Dendritic cell treated with granulocyte-macrophage colony-stimulating factor and Interleukin-4, amounts not matched to agents 40 ng/mL and 50 ng/mL, for 4 days (primary cell): ENCODE results near the gene NAT16.

ENCODE experiments used
- H3K27ac Mint-ChIP-seq: one replicate; pipeline ENCODE4 v1.8.0; 2022; ENCODE audit warnings: mild to moderate bottlenecking, mixed read lengths
- H3K27me3 Mint-ChIP-seq: one replicate; pipeline ENCODE4 v1.8.0; 2022; ENCODE audit warnings: mild to moderate bottlenecking, mixed read lengths
- H3K36me3 Mint-ChIP-seq: one replicate; pipeline ENCODE4 v1.8.0; 2022; ENCODE audit warnings: low read depth, mixed read lengths
- H3K4me1 Mint-ChIP-seq: one replicate; pipeline ENCODE4 v1.8.0; 2022; ENCODE audit warnings: low read depth, mixed read lengths
- H3K4me3 Mint-ChIP-seq: one replicate; pipeline ENCODE4 v1.8.0; 2022; ENCODE audit warnings: mild to moderate bottlenecking, moderate library complexity, mixed read lengths
- H3K9me3 Mint-ChIP-seq: one replicate; pipeline ENCODE4 v1.8.0; 2022; ENCODE audit warnings: mixed read lengths
- intact Hi-C: fragments of 100-400 bp; cut with micrococcal nuclease; formaldehyde crosslinking; loops from one replicate; pipeline ENCODE4 v1.15.0; 2022

The NAT16 gene

DNA sequence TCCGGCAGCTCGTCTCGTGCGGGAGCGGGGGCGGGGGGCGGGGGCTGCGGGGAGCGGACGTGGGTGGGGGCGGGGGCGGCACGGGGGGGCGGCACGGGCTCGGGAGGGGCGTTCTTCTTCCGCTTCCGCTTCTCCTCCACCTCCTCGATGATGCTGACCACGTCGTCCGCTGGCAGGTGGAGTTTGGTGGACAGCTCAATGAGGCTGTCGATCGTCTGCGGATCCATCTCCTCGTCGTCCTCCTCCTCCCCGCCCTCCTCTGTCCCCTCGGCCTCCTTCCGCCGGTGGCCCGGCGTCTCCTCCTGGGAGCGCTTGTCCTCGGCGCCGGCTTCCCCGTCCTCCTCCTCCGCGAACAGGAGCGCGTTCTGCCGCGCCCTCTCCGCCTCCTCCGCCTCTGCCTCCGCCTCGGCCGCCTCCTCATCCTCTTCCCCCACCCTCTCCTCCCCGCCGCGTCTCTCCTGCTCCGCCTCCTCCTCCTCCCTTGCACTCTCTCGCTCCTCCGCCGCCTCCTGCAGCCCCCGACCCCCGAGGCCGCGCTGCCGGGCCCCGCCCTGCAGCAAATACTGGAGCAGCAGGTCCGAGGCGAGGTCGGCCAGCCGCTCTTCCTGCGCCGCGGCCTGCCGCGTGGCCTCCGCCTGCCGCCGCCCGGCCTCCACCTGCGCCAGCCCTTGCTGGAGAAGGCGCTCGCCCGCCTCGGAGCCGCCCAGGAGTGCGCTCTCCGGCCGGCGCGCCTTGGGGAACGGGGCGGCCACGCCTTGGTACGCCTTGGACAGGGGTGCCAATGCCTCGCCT, 16.6 kb downstream of the NAT16 start:
- Mint-ChIP-seq H3K4me3 (peak overlapping the region; percentile 68), H3K27me3 (peaks cover 73% of the 10 kb centered on the region), H3K9me3 (no peaks in the 10 kb centered on the region), H3K36me3 (peaks cover 33% of the 10 kb centered on the region), H3K27ac (no peak overlapping the region), H3K4me1 (peaks cover 33% of the 10 kb centered on the region)
- intact Hi-C loops, result no loop called here

DNA sequence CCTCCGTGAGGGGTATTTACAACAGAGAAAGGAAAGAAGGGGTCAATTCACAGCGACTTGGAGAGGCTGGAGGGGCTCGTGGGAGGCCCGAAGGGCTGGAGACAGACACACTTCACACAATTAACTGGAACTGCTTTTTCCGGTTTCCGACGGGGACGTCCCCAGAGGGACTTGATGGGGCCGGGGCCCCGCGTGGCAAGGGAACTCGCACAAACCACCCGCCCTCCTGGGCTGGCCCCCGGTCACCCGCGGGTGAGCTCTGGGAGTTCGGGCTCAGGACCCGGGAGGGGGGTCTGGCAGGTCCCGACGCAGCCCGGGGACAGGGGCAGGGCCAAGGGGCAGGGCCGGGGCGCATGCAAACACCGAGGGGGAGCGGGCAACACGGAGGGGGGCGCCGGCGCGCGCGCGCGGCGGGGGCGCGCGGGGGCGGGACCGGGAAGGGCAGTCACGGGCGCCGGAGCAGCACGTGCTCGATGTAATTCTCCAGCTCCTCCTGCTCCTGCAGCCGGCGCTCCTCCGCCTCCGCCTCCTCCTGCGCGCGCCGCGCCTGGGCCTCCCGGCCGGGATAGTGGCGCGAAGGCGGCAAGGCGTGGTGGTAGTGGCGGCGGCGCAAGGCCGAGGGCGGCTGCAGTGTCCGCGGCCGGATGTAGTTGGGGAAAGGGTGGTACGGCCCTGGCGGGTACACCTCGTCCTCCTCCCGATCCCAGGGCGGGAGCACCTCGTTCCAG, 17.4 kb downstream of the NAT16 start:
- intact Hi-C loops, result no loop called here
- peaks cover 30% of the 10 kb centered on the region for H3K4me1 Mint-ChIP-seq
- H3K36me3 Mint-ChIP-seq, result peaks cover 38% of the 10 kb centered on the region
- H3K27ac Mint-ChIP-seq, result no peak overlapping the region
- peaks cover 66% of the 10 kb centered on the region for H3K27me3 Mint-ChIP-seq
- no peaks in the 10 kb centered on the region for H3K9me3 Mint-ChIP-seq
- peak overlapping the region; percentile 64 for H3K4me3 Mint-ChIP-seq

DNA sequence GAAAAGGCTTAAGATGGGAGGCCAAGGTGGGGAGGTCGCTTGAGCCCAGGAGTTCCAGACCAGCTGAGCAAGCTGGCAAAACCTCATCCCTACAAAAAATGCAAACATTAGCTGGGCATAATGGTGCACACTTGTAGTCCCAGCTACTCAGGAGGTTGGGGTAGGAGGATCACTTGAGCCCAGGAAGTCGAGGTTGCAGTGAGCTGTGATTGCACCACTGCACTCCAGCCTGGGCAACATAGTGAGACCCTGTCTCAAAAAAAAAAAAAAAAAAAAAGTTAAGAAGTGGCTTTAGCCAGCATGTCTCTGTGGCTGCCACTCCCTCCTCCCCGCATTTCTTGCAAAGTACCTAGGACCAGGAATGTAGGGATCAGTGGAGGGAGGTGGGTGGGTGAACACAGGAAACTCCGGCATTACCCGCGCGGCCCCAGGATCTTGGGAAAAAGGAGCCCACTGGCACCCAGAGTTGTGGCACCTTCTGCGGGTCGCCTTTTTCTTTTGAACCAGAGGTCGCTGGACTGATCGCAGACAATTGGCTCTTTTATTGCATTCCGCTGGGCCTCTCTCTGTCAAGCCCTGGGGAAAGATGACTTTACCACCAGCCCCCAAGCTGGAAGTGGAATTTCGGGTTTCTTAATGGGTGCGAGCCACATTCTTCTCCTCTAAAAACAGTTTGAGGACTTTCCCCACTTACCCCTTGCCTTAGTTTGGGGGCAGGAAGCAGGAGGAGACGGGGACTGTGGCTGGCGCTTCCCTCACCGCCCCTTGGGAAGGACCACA, 18.2 kb downstream of the NAT16 start:
- Mint-ChIP-seq H3K9me3 (no peaks in the 10 kb centered on the region), H3K36me3 (peaks cover 46% of the 10 kb centered on the region), H3K4me1 (peaks cover 24% of the 10 kb centered on the region), H3K4me3 (peak overlapping the region; percentile 64), H3K27ac (no peak overlapping the region), H3K27me3 (peaks cover 58% of the 10 kb centered on the region)
- intact Hi-C loops, result no loop called here

DNA sequence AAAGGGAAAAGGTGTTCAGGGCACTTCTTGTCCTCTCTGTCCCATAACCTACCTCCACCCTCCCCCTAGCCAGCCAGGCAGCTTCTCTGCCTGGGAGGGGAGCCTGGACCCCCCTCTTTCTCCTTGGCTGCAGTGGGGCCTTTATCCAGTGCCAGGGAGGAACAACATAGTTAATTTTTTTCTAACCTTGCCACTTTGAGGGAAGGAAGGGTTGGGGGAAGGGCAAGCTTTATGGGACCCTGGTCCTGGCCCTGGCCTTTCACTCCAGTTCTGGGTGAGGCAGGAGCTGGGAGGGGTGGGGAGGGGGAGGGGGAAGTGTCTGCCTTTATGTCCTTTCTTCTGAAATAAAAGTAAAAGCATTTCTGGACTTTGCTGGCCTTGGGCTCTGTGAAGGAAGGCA, 19.2 kb downstream of the NAT16 start:
- Mint-ChIP-seq H3K4me3 (no peak overlapping the region), H3K27me3 (peaks cover 48% of the 10 kb centered on the region), H3K36me3 (peaks cover 54% of the 10 kb centered on the region), H3K4me1 (peaks cover 20% of the 10 kb centered on the region), H3K27ac (no peak overlapping the region), H3K9me3 (no peaks in the 10 kb centered on the region)
- intact Hi-C loops, result no loop called here

DNA sequence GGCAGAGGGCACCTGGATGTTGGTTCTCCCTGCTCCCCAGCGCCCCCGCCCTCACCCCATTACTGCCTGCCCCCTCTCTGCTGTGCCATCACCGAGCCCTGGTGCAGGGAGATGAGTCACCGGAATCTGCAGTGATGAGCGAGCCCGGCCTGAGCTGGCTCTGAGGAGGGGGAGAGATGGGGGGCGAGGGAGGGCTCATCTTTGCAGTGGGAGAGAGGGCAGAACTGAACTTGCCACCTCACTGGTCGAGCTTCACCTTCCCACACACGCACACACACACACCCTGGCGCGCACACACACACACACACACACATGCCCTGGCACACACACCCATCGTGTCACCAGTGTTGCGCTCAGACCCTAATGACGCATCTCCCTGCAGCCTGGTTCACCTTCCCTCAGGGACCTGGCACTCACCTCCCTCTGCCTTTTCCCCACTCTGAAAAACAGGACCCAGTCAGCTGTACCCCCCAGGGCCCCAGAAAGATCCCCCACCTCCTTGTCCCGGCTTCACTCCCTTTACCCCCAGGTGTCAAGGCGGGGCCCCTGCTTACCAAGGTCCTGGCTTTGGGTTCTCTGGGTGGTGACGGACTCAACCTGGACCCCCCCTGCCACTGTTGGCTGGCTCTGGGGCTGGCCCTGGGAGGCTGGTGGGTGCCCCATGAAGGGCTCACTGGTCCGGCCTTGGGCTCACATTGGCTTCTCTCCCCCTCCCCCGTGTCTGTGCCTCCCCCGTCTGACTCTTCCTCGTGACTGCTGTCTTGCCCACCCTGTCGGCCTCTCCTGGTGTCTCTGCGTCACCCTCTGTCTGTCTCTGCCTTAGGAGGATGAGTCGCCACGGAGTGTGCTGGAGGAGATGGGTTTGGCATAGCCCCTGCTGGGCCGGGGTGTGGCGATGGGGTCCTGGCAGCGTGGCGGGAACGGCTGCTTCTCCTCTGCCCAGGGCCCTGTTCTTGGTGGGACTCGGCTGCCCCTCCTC, 20.1 kb downstream of the NAT16 start:
- H3K27me3 Mint-ChIP-seq, result peaks cover 39% of the 10 kb centered on the region
- intact Hi-C loops, result no loop called here
- peaks cover 20% of the 10 kb centered on the region for H3K4me1 Mint-ChIP-seq
- no peak overlapping the region for H3K27ac Mint-ChIP-seq
- no peak overlapping the region for H3K4me3 Mint-ChIP-seq
- no peaks in the 10 kb centered on the region for H3K9me3 Mint-ChIP-seq
- peaks cover 54% of the 10 kb centered on the region for H3K36me3 Mint-ChIP-seq

DNA sequence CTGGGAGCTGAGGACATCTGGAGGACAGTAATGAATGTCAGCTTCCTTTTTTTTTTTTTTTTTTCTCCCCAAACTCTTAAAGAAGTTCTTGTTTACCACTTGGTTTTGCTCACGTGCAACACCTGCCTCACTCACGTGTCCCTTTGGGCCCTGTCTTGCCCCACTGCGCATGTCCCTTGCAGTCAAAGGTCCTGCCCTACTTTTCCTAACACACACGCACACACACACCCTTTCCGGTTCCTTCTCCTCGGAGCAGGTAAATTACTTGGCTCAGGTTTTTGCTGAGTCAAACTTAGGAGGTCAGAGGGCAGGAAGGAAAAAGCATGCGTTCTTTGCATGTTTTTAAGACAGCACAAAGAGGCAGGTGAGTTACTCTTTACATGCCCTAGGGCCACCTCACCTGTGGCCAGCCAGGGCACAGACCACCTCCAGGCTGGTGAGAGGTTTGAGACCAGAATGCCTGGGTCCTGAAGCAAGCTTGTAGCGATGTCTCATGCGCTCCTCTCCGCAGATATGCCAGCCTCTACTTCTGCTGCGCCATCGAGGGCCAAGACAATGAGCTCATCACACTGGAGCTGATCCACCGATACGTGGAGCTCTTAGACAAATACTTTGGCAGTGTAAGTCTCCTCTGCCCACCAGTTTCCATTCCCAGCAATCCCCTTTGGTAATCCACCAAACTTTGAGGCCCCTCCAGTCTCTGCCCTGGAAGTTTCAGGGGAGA, 23.1 kb downstream of the NAT16 start:
- H3K36me3 Mint-ChIP-seq, result peaks cover 54% of the 10 kb centered on the region
- intact Hi-C loops, result no loop called here
- peaks cover 27% of the 10 kb centered on the region for H3K27me3 Mint-ChIP-seq
- H3K4me3 Mint-ChIP-seq, result no peak overlapping the region
- H3K4me1 Mint-ChIP-seq, result peaks cover 30% of the 10 kb centered on the region
- no peak overlapping the region for H3K27ac Mint-ChIP-seq
- no peaks in the 10 kb centered on the region for H3K9me3 Mint-ChIP-seq

DNA sequence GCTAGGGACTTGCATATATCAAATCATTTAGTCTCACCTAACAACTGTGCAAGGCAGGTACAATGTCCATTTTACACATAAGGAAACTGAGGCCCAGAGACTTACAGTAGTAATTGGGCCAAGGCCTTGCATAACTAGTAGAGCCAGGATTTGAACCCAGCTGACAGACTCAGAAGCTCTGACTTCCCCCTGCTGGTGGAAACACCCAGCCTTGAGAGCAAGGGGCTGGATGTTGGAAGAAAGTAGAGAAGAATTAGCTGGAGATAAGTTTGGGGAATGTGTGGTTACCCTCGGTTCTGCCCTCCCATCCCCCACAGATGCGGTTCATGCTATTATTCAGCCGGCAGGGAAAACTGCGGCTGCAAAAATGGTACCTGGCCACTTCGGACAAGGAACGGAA, 23.8 kb downstream of the NAT16 start:
- Mint-ChIP-seq H3K9me3 (no peaks in the 10 kb centered on the region), H3K4me1 (peaks cover 30% of the 10 kb centered on the region), H3K27ac (no peak overlapping the region), H3K36me3 (peaks cover 49% of the 10 kb centered on the region), H3K4me3 (no peak overlapping the region), H3K27me3 (peaks cover 22% of the 10 kb centered on the region)
- intact Hi-C loops, result no loop called here

DNA sequence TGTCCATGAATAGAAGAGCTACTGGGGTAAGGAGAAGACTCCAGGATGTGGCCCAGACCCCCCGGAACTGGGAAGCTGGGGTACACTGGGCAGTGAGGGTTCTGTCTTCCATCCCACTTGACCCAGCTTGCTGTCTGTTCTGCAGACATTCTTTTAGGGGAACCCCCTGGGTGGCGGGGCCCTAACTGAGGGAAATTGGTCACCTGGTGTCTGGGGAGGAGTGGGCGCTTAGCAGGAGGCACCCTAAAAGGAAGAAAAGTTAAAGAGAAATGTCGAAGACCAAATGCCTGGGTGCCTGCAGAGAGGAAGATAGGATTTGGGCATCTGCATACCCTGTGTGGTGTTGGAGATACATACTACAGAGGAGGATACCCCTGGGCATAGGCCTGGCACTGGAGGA, 24.8 kb downstream of the NAT16 start:
- H3K36me3 Mint-ChIP-seq, result peaks cover 39% of the 10 kb centered on the region
- H3K4me3 Mint-ChIP-seq, result peak overlapping the region; percentile 78

DNA sequence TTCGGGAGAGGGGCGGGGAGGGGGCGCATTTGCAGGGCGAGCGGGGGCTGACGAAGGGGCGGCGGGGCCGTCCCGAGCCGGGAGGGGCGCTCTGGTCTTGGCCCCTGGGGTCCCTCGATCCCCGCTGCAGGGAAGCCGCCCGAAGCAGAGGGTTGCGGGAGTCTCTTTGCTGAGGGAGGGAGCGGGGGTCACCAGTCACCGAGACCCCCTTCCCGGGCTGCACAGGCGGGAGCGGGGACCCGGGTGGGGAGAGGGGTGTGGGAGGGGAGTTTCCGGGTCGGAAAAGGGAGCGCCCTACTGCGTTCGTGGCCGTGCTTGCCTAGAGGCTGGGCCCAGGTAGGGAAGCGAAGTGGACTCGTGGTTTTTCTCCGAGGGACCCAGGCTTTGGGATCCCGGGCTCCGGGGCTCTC, 25.4 kb downstream of the NAT16 start:
- intact Hi-C loops, result loop anchor here (1.0 kb wide), 1 partner anchor 11 kb away; the partner anchor contains the start of gene VGF
- Mint-ChIP-seq H3K36me3 (peaks cover 33% of the 10 kb centered on the region), H3K4me1 (peaks cover 30% of the 10 kb centered on the region), H3K4me3 (peak overlapping the region; percentile 78), H3K27ac (peak overlapping the region; percentile 50), H3K27me3 (peaks cover 19% of the 10 kb centered on the region), H3K9me3 (no peaks in the 10 kb centered on the region)

More for the DNA sequence above, 24.8 kb downstream of the NAT16 start:
- Mint-ChIP-seq H3K4me1 (peaks cover 30% of the 10 kb centered on the region), H3K9me3 (no peaks in the 10 kb centered on the region), H3K27ac (peak overlapping the region; percentile 50), H3K27me3 (peaks cover 19% of the 10 kb centered on the region)
- intact Hi-C loops, result no loop called here

DNA sequence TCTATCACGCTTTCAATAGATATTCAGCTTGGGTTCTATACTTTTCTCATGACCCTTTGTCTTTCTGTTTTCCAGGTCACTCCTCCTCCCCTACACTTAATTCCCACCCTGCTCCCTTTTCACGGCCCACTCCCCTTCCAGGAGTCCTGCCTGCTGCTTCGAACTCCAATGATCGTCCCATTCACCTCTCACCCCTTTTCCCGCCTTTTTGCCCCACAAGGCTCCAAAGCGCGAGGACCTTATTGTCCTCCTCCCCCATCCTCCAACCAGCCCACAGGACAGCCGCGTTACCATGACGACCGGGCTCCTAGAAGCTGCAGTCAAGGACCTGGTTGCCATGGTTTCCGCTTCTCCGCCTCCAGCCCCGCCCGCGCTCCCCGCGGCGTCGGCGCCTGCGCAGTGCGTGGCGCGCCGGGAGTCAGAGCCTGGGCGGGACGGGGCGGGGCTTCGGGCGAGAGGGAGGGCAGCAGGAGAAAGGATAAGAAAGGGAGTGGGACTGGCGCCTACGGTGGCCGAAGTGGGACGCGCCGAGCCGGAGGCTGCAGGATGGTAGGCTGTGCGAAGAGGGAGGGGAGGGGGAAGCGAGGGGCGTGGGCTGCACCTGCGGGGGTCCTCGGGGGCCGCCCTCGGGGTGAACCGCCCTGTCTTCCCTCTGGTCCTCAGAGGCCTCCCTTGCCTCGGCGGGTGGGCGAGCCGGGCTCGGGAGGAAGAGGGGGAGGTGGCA, 26.0 kb downstream of the NAT16 start, which contains the start of gene AP1S1:
TSS of gene AP1S1 (plus strand) at position 508 of the 724 bp plus-strand sequence. CDS start at position 547, 39 bp downstream.
- Mint-ChIP-seq H3K36me3 (peaks cover 27% of the 10 kb centered on the region), H3K4me1 (peaks cover 30% of the 10 kb centered on the region), H3K9me3 (no peaks in the 10 kb centered on the region), H3K27ac (peak within 1 kb of the TSS; percentile 50), H3K27me3 (peaks cover 24% of the 10 kb centered on the region), H3K4me3 (peak within 1 kb of the TSS; percentile 78)
- intact Hi-C loops, result loop anchor here (1.0 kb wide), 1 partner anchor 11 kb away; the partner anchor contains the start of gene VGF

DNA sequence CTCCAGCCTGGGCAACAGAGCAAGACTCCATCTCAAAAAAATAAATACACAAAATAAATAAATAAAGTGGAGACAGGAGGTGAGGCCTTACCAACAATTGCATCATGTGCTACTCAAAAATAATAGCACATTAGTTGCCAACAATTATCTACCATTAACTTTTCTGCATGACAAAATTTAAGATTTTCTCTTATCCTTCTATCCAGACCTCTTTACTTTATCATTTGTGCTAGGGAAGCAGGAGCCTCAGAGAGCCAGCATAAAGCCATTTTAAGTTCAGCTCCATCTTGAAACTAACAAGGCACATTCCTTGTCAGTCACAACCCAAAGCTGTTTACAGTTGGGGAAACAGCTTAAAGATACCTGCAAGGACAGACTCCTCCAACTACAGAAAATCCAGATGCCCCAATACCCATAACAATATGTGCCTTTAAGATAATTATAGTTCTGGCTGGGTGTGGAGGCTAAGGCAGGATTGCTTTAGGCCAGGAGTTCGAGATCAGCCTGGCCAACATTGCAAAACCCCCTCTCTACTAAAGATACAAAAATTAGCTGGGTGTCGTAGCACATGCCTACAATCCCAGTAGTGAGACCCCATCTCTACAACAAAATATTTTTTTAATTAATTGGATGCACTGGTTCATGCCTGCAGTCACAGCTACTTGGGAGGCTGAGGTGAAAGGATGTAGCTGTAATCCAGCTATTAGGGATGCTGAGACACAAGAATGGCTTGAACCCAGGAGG, 28.0 kb downstream of the NAT16 start:
- Mint-ChIP-seq H3K27me3 (peaks cover 39% of the 10 kb centered on the region), H3K4me3 (no peak overlapping the region), H3K27ac (no peak overlapping the region), H3K9me3 (no peaks in the 10 kb centered on the region), H3K36me3 (peaks cover 10% of the 10 kb centered on the region), H3K4me1 (peaks cover 30% of the 10 kb centered on the region)
- intact Hi-C loops, result no loop called here
